Endothelial cell of umbilical vein (primary cell): ENCODE results near the gene NOD1. TPM values are rescaled to one million over a fixed set of nuclear protein-coding genes. Genes with fewer than 3 reads are reported as not detected.
"Not testable (repeated sequence)": the region's sequence is repeated elsewhere in the genome, so short reads cannot be mapped to it uniquely, and the experiment has no call there.

Source experiments
- BruUV-seq: library from RNA; stranded (reverse); fragments of 400-500 nt; replicated peaks from 2 replicates; lab custom pipeline; 2021; lab: Mats Ljungman, UMichigan
- CTCF ChIA-PET: fragments of 300-600, 350-600 bp; sonication (Branson Sonifier 250); formaldehyde crosslinking; loops from one replicate; lab custom pipeline; 2021; ENCODE audit warnings: antibody characterized with exemption, inconsistent platforms; lab: Charles Lee
- POLR2A ChIA-PET: fragments of 300-600, 350-600 bp; sonication (Branson Sonifier 250); formaldehyde crosslinking; loops from one replicate; lab custom pipeline; 2021; ENCODE audit warnings: antibody characterized with exemption, inconsistent platforms; lab: Charles Lee
- DNase-seq: peaks from one replicate; pipeline ENCODE4 v3.0.0-alpha.2; 2011; ENCODE audit warnings: low read depth, low spot score
- FAIRE-seq: peaks from 2 replicates; lab custom pipeline; 2011; peaks lifted over from hg19 to GRCh38; lab: Jason Lieb, UNC
- H2AFZ ChIP-seq: 2 replicates; pipeline ENCODE4 v1.6.0; 2012; ENCODE audit warnings: low read depth, low read length, control low read depth, inconsistent platforms
- H3K27ac ChIP-seq: 2 replicates; pipeline ENCODE4 v1.5.1; 2011; ENCODE audit warnings: low read depth, mild to moderate bottlenecking, control low read depth, low read length, moderate library complexity; ENCODE audit not compliant: insufficient read depth
- H3K27me3 ChIP-seq, 2 experiments: 2 replicates each; pipeline versions ENCODE4 v1.6.0 to v1.6.1; 2011; ENCODE audit warnings: low read length in 2 of 2, mixed read lengths in 1 of 2; ENCODE audit not compliant: control insufficient read depth in 2 of 2, insufficient read depth in 2 of 2
- H3K36me3 ChIP-seq, 2 experiments: 2 replicates in 1 of 2; 3 replicates in 1 of 2; pipeline ENCODE4 v1.5.1; 2011; ENCODE audit warnings: low read length in 2 of 2, mild to moderate bottlenecking in 1 of 2, moderate library complexity in 1 of 2; ENCODE audit not compliant: control insufficient read depth in 2 of 2, insufficient read depth in 2 of 2; ENCODE audit errors: extremely low read depth in 1 of 2
- H3K4me1 ChIP-seq: 3 replicates; pipeline ENCODE4 v1.5.1; 2011; ENCODE audit warnings: mild to moderate bottlenecking, low read length; ENCODE audit not compliant: control insufficient read depth, insufficient read depth; ENCODE audit errors: extremely low read depth
- H3K4me2 ChIP-seq: 2 replicates; pipeline ENCODE4 v1.6.1; 2011; ENCODE audit warnings: low read length, control low read depth, mixed read lengths; ENCODE audit not compliant: insufficient read depth
- H3K4me3 ChIP-seq, 3 experiments: fragments of 200-600 bp in 1 of 3; sonication (generic), shearing (Covaris generic) in 1 of 3; replicated peaks in 1 of 3; 2 replicates each; pipeline ENCODE4 v1.5.1; 2011 to 2016; ENCODE audit warnings: control low read depth in 3 of 3, low read length in 3 of 3, mild to moderate bottlenecking in 2 of 3, inconsistent platforms in 1 of 3, low read depth in 1 of 3, moderate library complexity in 1 of 3; ENCODE audit not compliant: insufficient read depth in 1 of 3
- H3K79me2 ChIP-seq: 2 replicates; pipeline ENCODE4 v1.6.0; 2012; ENCODE audit warnings: low read length, inconsistent platforms; ENCODE audit not compliant: control insufficient read depth, insufficient read depth
- H3K9ac ChIP-seq: replicated peaks from 2 replicates; pipeline ENCODE3; 2011; ENCODE audit warnings: low read length, control low read depth; ENCODE audit not compliant: insufficient read depth; ENCODE audit errors: extremely low read depth
- H3K9me1 ChIP-seq: replicated peaks from 3 replicates; pipeline ENCODE4 v1.6.0; 2011; ENCODE audit warnings: mild to moderate bottlenecking, low read length; ENCODE audit not compliant: control insufficient read depth, insufficient read depth; ENCODE audit errors: extremely low read depth
- H3K9me3 ChIP-seq: replicated peaks from 2 replicates; pipeline ENCODE4 v1.5.1; 2012; ENCODE audit warnings: low read length, inconsistent platforms; ENCODE audit not compliant: control insufficient read depth, insufficient read depth
- H4K20me1 ChIP-seq: replicated peaks from 2 replicates; pipeline ENCODE3; 2011; ENCODE audit warnings: mild to moderate bottlenecking, low read length; ENCODE audit not compliant: control insufficient read depth, insufficient read depth; ENCODE audit errors: extremely low read depth
- FOS ChIP-seq: IDR thresholded peaks from 2 replicates; pipeline ENCODE4 v1.6.1; 2011; ENCODE audit warnings: mild to moderate bottlenecking, low read length, moderate library complexity, borderline replicate concordance; ENCODE audit not compliant: insufficient read depth
- JUN ChIP-seq: IDR thresholded peaks from 2 replicates; pipeline ENCODE4 v1.6.1; 2011; ENCODE audit warnings: borderline replicate concordance, low read depth; ENCODE audit not compliant: insufficient read length, insufficient read depth
- MYC ChIP-seq: IDR thresholded peaks from one replicate; pipeline ENCODE4 v1.6.1; 2011; ENCODE audit warnings: mild to moderate bottlenecking, low read depth, low read length
- POLR2A ChIP-seq: IDR thresholded peaks from 2 replicates; pipeline ENCODE4 v1.6.1; 2012; ENCODE audit warnings: low read depth, mild to moderate bottlenecking, control low read depth, low read length
- POLR2AphosphoS5 ChIP-seq: IDR thresholded peaks from 2 replicates; pipeline ENCODE4 v1.6.1; 2012; ENCODE audit warnings: low read depth, mild to moderate bottlenecking, control low read depth, low read length, moderate library complexity; ENCODE audit not compliant: insufficient read depth
- dilution Hi-C: fragments of 300-500 bp; cut with MboI; formaldehyde crosslinking; loops from one replicate; pipeline ENCODE4 v1.15.0; 2019; ENCODE audit warnings: low sequenced_read_pairs; ENCODE audit not compliant: extremely low pct_ligation_motif_present
- intact Hi-C: fragments of 100-400 bp; cut with micrococcal nuclease; formaldehyde crosslinking; loops from one replicate; pipeline ENCODE4 v1.10.0; 2022
- polyA plus RNA-seq, 4 experiments: library from polyadenylated mRNA; depleted of rRNA in 3 of 4; stranded (reverse) in 3 of 4; unstranded in 1 of 4; fragments of >200 nt; gene quantifications; 2 replicates each; pipeline versions ENCODE4 v1.2.1 to v1.2.3, GENCODE V29; 2011 to 2012; ENCODE audit warnings: missing spikeins in 1 of 4
- total RNA-seq: library from RNA; stranded (reverse); gene quantifications from 2 replicates; pipeline ENCODE4 v1.2.3, GENCODE V29; 2021
- TF ChIP-seq, protein P1 (sequence below): IDR thresholded peaks from 2 replicates; pipeline ENCODE4 v1.6.1; 2011; ENCODE audit not compliant: insufficient read depth, insufficient read length

Gene NOD1
- total and polyA plus RNA-seq, 2 donors (not counting 3 experiments of a cell fraction or from before 2014, with no cell fraction given) = 22.1 to 39.2 TPM

DNA sequence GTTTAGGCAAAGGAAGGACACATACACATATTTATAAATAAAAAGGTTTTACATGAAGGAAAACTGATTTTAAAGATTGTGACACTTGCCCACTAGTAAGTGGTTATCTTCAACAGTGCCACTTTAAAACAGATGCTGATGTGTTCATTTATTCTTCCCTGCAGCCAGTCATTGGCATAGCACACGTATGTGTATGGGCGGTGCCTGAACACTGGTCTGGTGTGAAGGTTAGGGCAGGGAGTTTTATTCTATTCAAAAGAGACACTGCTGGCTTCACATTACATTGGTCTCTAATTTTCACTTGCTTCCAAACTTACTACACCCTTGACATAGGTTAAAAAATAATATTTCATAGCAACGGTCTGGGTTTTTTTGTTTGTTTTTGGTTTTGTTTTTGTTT, 57.9 kb downstream of the NOD1 start:
- H3K9me1 ChIP-seq = no peaks in the 10 kb centered on the region
- H3K36me3 ChIP-seq = peaks cover 9% of the 10 kb centered on the region in 2 experiments
- no peaks in the 10 kb centered on the region for H3K79me2 ChIP-seq
- H3K4me2 ChIP-seq = no peak overlapping the region
- dilution Hi-C loops (no loop called here), intact Hi-C loops (no loop called here)
- no peak overlapping the region for H3K27ac ChIP-seq
- H4K20me1 ChIP-seq = no peaks in the 10 kb centered on the region
- H3K27me3 ChIP-seq = no peaks in the 10 kb centered on the region
- no peak overlapping the region for H2AFZ ChIP-seq
- no peak overlapping the region for H3K4me3 ChIP-seq
- TF ChIP-seq, protein P1, sequence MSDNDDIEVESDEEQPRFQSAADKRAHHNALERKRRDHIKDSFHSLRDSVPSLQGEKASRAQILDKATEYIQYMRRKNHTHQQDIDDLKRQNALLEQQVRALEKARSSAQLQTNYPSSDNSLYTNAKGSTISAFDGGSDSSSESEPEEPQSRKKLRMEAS = no peak
- TF ChIP-seq MYC = no peak
- no peak for TF ChIP-seq FOS
- TF ChIP-seq POLR2AphosphoS5 = no peak
- TF ChIP-seq POLR2A = no peak
- no peak for TF ChIP-seq JUN
- DNase-seq (no peak), FAIRE-seq (no peak)
- POLR2A ChIA-PET = no interaction called here
- H3K9me3 ChIP-seq = no peaks in the 10 kb centered on the region
- H3K9ac ChIP-seq = no peak overlapping the region
- no peaks in the 10 kb centered on the region for H3K4me1 ChIP-seq
- CTCF ChIA-PET = no interaction called here
- BruUV-seq = no TSS peak

DNA sequence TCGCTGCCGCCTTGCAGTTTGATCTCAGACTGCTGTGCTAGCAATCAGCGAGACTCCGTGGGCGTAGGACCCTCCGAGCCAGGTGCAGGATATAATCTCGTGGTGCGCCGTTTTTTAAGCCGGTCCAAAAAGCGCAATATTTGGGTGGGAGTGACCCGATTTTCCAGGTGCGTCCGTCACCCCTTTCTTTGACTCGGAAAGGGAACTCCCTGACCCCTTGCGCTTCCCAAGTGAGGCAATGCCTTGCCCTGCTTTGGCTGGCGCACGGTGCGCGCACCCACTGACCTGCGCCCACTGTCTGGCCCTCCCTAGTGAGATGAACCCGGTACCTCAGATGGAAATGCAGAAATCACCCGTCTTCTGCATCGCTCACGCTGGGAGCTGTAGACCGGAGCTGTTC, 58.5 kb downstream of the NOD1 start:
- H2AFZ ChIP-seq, H3K27me3 ChIP-seq, dilution Hi-C loops, H3K4me1 ChIP-seq, H3K9ac ChIP-seq, H4K20me1 ChIP-seq, intact Hi-C loops, H3K4me2 ChIP-seq, DNase-seq, FAIRE-seq, H3K9me1 ChIP-seq, H3K4me3 ChIP-seq, BruUV-seq, H3K9me3 ChIP-seq, H3K79me2 ChIP-seq, POLR2A ChIA-PET, H3K27ac ChIP-seq, CTCF ChIA-PET, H3K36me3 ChIP-seq: not testable (repeated sequence)
